GM12875 (cell line): ENCODE results near the gene DAAM1.

Source experiments
- H3K4me3 ChIP-seq: one replicate; pipeline ENCODE4 v1.5.1; 2011; ENCODE audit warnings: low read depth, low read length, control low read depth
- CTCF ChIP-seq: IDR thresholded peaks from 2 replicates; pipeline ENCODE4 v1.5.1; 2011; ENCODE audit warnings: low read depth, mild to moderate bottlenecking, control low read depth, inconsistent platforms, low read length, moderate library complexity, borderline replicate concordance; ENCODE audit not compliant: insufficient read depth

Gene DAAM1

GRCh38 chr14:59320361-59320760 is 131.9 kb downstream of the DAAM1 start:
- no peak for TF ChIP-seq CTCF
- H3K4me3 ChIP-seq, result no peak overlapping the region

GRCh38 chr14:59320763-59321625 is 132.5 kb downstream of the DAAM1 start:
- TF ChIP-seq CTCF, result no peak

GRCh38 chr14:59321626-59321949 is 133.1 kb downstream of the DAAM1 start:
- TF ChIP-seq CTCF, result no peak

More at GRCh38 chr14:59320763-59321625, 132.5 kb downstream of the DAAM1 start:
- H3K4me3 ChIP-seq, result no peak overlapping the region

GRCh38 chr14:59325906-59326305 is 137.4 kb downstream of the DAAM1 start:
- no peak overlapping the region for H3K4me3 ChIP-seq
- TF ChIP-seq CTCF, result no peak

More at GRCh38 chr14:59321626-59321949, 133.1 kb downstream of the DAAM1 start:
- no peak overlapping the region for H3K4me3 ChIP-seq

- no peak for TF ChIP-seq CTCF
- no peak overlapping the region for H3K4me3 ChIP-seq
These were observed 140.0 kb downstream of the DAAM1 start for GRCh38 chr14:59328454-59328853.

- H3K4me3 ChIP-seq, result no peak overlapping the region
- TF ChIP-seq CTCF, result no peak
These were observed 142.0 kb downstream of the DAAM1 start for GRCh38 chr14:59330455-59330854.

- no peak for TF ChIP-seq CTCF
These were observed 142.8 kb downstream of the DAAM1 start for GRCh38 chr14:59331217-59331616.

More at GRCh38 chr14:59331217-59331616, 142.8 kb downstream of the DAAM1 start:
- H3K4me3 ChIP-seq, result no peak overlapping the region
